Stimulated activated memory B cell treated with anti-CD40 and anti-IgM and Interleukin-4, amounts not matched to agents 10 μg/mL and 1 μg/mL and 100 μg/mL, for 72 hours (primary cell): ENCODE data around the gene DPYSL3.
"Not testable (repeated sequence)": the region's sequence is repeated elsewhere in the genome, so short reads cannot be mapped to it uniquely, and the experiment has no call there.

Experiments used
- ATAC-seq: fragments of 150-1000 bp; cut with Tn5 transposase; 2 replicates; pipeline ENCODE4 v1.10.0; 2021
- H3K27ac Mint-ChIP-seq: one replicate; pipeline ENCODE4 v1.8.0; 2022; ENCODE audit warnings: mild to moderate bottlenecking, mixed read lengths
- H3K27me3 Mint-ChIP-seq: one replicate; pipeline ENCODE4 v1.8.0; 2022; ENCODE audit warnings: mixed read lengths
- H3K36me3 Mint-ChIP-seq: one replicate; pipeline ENCODE4 v1.8.0; 2022; ENCODE audit warnings: mixed read lengths
- H3K4me1 Mint-ChIP-seq: one replicate; pipeline ENCODE4 v1.8.0; 2022; ENCODE audit warnings: mixed read lengths
- H3K4me3 Mint-ChIP-seq: one replicate; pipeline ENCODE4 v1.8.0; 2022; ENCODE audit warnings: mild to moderate bottlenecking, moderate library complexity, mixed read lengths
- H3K9me3 Mint-ChIP-seq: one replicate; pipeline ENCODE4 v1.8.0; 2022; ENCODE audit warnings: mixed read lengths

Gene DPYSL3

GRCh38 chr5:147509710-147510651 lies at the start of gene DPYSL3:
DPYSL3 (minus strand) TSS chr5:147510068; CDS start chr5:147509858, 210 bp downstream.
- no peaks in the 10 kb centered on the region for H3K4me1 Mint-ChIP-seq
- no peaks in the 10 kb centered on the region for H3K36me3 Mint-ChIP-seq
- no peak for ATAC-seq
- peaks cover 9% of the 10 kb centered on the region for H3K9me3 Mint-ChIP-seq
- no peak within 1 kb of the TSS for H3K27ac Mint-ChIP-seq
- peaks cover 27% of the 10 kb centered on the region for H3K27me3 Mint-ChIP-seq
- no peak within 1 kb of the TSS for H3K4me3 Mint-ChIP-seq

GRCh38 chr5:147558826-147559225 lies 49.0 kb upstream of the DPYSL3 start:
- Mint-ChIP-seq H3K36me3 (no peaks in the 10 kb centered on the region), H3K27me3 (no peaks in the 10 kb centered on the region), H3K27ac (no peak overlapping the region), H3K9me3 (peaks cover 3% of the 10 kb centered on the region), H3K4me3 (no peak overlapping the region), H3K4me1 (no peaks in the 10 kb centered on the region)
- ATAC-seq: no peak

GRCh38 chr5:147557876-147558745 lies 48.2 kb upstream of the DPYSL3 start:
- no peaks in the 10 kb centered on the region for H3K27me3 Mint-ChIP-seq
- no peak overlapping the region for H3K4me3 Mint-ChIP-seq
- H3K9me3 Mint-ChIP-seq: peaks cover 3% of the 10 kb centered on the region
- H3K36me3 Mint-ChIP-seq: no peaks in the 10 kb centered on the region
- no peaks in the 10 kb centered on the region for H3K4me1 Mint-ChIP-seq
- H3K27ac Mint-ChIP-seq: no peak overlapping the region
- no peak for ATAC-seq

- Mint-ChIP-seq H3K4me3 (no peak overlapping the region), H3K4me1 (no peaks in the 10 kb centered on the region), H3K27me3 (no peaks in the 10 kb centered on the region), H3K27ac (no peak overlapping the region), H3K9me3 (peaks cover 6% of the 10 kb centered on the region), H3K36me3 (no peaks in the 10 kb centered on the region)
- no peak for ATAC-seq
Measured at GRCh38 chr5:147555176-147555575, 45.3 kb upstream of the DPYSL3 start.

DNA sequence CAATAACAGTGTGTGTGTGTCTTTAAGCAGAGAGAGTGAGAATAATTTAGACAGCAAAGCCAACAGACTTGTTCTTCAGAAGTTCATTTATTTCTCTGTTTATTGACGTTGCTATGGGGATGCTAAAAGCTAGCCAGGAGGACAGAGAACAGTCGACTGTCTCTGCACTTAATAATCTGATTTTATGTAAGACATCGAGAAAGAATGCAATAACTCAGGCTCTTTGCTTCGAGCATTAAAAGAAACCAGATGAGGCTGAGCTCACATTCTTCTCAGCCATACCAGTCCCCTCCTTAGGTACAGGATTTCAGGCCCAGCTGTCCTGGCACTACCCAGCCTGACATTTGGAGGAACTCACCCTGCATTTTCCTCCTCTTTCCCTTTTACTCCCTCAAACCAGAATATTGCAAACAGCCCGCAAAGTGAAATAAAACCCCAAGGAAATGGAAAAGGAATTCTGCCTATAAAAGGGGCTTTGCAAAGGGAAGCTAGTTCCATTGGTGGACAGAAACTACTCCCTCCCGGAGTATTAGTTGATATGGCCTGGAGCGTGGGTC lies 44.5 kb upstream of the DPYSL3 start:
- no peak for ATAC-seq
- Mint-ChIP-seq H3K27me3 (no peaks in the 10 kb centered on the region), H3K27ac (no peak overlapping the region), H3K36me3 (no peaks in the 10 kb centered on the region), H3K4me1 (no peaks in the 10 kb centered on the region), H3K4me3 (no peak overlapping the region), H3K9me3 (peaks cover 10% of the 10 kb centered on the region)

- ATAC-seq, H3K27ac Mint-ChIP-seq, H3K36me3 Mint-ChIP-seq, H3K4me3 Mint-ChIP-seq, H3K4me1 Mint-ChIP-seq, H3K27me3 Mint-ChIP-seq: not testable (repeated sequence)
- peaks cover 11% of the 10 kb centered on the region for H3K9me3 Mint-ChIP-seq
Measured at GRCh38 chr5:147553817-147554216, 43.9 kb upstream of the DPYSL3 start.

GRCh38 chr5:147552897-147553296 lies 43.0 kb upstream of the DPYSL3 start:
- no peak overlapping the region for H3K27ac Mint-ChIP-seq
- no peaks in the 10 kb centered on the region for H3K4me1 Mint-ChIP-seq
- peaks cover 11% of the 10 kb centered on the region for H3K9me3 Mint-ChIP-seq
- ATAC-seq: no peak
- H3K27me3 Mint-ChIP-seq: no peaks in the 10 kb centered on the region
- no peaks in the 10 kb centered on the region for H3K36me3 Mint-ChIP-seq
- no peak overlapping the region for H3K4me3 Mint-ChIP-seq

DNA sequence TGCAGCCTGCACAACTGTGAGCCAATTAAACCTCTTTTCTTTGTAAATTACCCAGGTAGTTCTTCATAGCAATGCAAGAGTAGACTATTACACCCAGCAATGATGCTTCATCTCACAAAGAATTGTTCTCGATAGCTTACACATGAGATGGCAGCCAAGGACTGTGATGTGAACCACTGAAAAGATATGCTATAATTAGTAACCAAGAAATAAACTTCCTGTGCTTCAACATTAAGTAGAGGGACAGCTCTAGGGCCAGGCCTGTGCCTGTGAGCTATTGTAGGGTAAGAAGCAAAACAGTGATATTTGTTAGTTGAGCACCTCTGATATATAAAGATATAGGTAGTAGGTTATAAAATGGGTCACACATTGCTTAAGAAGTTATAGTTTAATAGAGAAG lies 41.8 kb upstream of the DPYSL3 start:
- Mint-ChIP-seq H3K27ac (no peak overlapping the region), H3K4me1 (no peaks in the 10 kb centered on the region), H3K27me3 (no peaks in the 10 kb centered on the region), H3K36me3 (no peaks in the 10 kb centered on the region), H3K4me3 (no peak overlapping the region), H3K9me3 (peaks cover 11% of the 10 kb centered on the region)
- no peak for ATAC-seq

DNA sequence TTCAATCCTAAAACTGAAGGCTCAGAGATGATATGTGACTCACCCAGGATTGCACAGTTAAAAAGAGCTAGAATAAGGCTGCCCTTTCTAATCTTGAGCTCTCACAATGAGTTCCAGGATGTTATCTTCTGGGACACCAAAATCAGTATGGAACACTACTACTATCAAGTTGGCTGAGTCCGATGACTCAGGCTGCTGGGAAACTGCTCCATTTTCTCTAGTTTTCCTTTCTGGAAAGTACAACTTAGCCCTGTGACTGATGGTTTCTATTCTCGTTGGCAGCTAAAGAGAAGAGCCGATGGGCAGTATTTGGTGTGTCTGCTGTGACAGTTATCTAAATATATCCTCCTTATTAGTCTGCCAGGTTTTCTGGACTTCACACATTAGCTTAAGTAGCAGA lies 37.9 kb upstream of the DPYSL3 start:
- Mint-ChIP-seq H3K27ac (no peak overlapping the region), H3K4me3 (no peak overlapping the region), H3K27me3 (no peaks in the 10 kb centered on the region), H3K36me3 (no peaks in the 10 kb centered on the region), H3K9me3 (peaks cover 8% of the 10 kb centered on the region), H3K4me1 (no peaks in the 10 kb centered on the region)
- no peak for ATAC-seq

DNA sequence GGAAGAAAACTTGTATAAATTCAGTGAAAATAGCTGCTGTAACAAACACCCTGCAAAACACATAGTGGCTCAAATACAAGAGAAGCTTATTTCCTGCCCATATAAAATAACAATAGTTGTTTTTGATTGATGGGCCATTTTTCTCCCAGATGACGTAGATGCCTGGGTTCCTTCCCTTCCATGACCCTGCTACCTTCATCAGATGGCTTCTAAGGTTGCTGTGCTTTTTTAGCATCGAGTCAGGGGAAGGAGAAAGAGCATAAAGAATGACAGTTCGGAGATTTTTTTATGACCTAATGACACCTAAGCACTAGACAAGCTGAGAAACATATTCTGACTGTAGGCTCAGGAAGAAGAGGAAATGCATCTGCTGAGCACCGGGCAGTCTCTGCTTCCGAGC lies 34.7 kb upstream of the DPYSL3 start:
- no peaks in the 10 kb centered on the region for H3K36me3 Mint-ChIP-seq
- no peaks in the 10 kb centered on the region for H3K4me1 Mint-ChIP-seq
- H3K27me3 Mint-ChIP-seq: no peaks in the 10 kb centered on the region
- ATAC-seq: no peak
- no peak overlapping the region for H3K27ac Mint-ChIP-seq
- H3K4me3 Mint-ChIP-seq: no peak overlapping the region
- peaks cover 3% of the 10 kb centered on the region for H3K9me3 Mint-ChIP-seq

GRCh38 chr5:147539053-147539452 lies 29.2 kb upstream of the DPYSL3 start:
- no peak overlapping the region for H3K27ac Mint-ChIP-seq
- no peak for ATAC-seq
- no peaks in the 10 kb centered on the region for H3K4me1 Mint-ChIP-seq
- H3K4me3 Mint-ChIP-seq: no peak overlapping the region
- no peaks in the 10 kb centered on the region for H3K36me3 Mint-ChIP-seq
- H3K27me3 Mint-ChIP-seq: no peaks in the 10 kb centered on the region
- H3K9me3 Mint-ChIP-seq: no peaks in the 10 kb centered on the region

- H3K36me3 Mint-ChIP-seq: no peaks in the 10 kb centered on the region
- no peak overlapping the region for H3K27ac Mint-ChIP-seq
- no peak overlapping the region for H3K4me3 Mint-ChIP-seq
- no peaks in the 10 kb centered on the region for H3K9me3 Mint-ChIP-seq
- H3K27me3 Mint-ChIP-seq: no peaks in the 10 kb centered on the region
- no peak for ATAC-seq
- no peaks in the 10 kb centered on the region for H3K4me1 Mint-ChIP-seq
Measured at GRCh38 chr5:147538236-147538635, 28.4 kb upstream of the DPYSL3 start.

GRCh38 chr5:147534172-147534951 lies 24.5 kb upstream of the DPYSL3 start:
- Mint-ChIP-seq H3K4me3 (no peak overlapping the region), H3K27me3 (no peaks in the 10 kb centered on the region), H3K27ac (no peak overlapping the region), H3K4me1 (no peaks in the 10 kb centered on the region), H3K9me3 (peaks cover 2% of the 10 kb centered on the region), H3K36me3 (no peaks in the 10 kb centered on the region)
- no peak for ATAC-seq

GRCh38 chr5:147532156-147532555 lies 22.3 kb upstream of the DPYSL3 start:
- H3K9me3 Mint-ChIP-seq: peaks cover 5% of the 10 kb centered on the region
- H3K4me3 Mint-ChIP-seq: no peak overlapping the region
- ATAC-seq: no peak
- no peaks in the 10 kb centered on the region for H3K4me1 Mint-ChIP-seq
- no peak overlapping the region for H3K27ac Mint-ChIP-seq
- H3K36me3 Mint-ChIP-seq: no peaks in the 10 kb centered on the region
- H3K27me3 Mint-ChIP-seq: no peaks in the 10 kb centered on the region
